GM18951 (cell line): ENCODE results near the gene ZNF722.
"Not testable (repeated sequence)": the region's sequence is repeated elsewhere in the genome, so short reads cannot be mapped to it uniquely, and the experiment has no call there.

ENCODE experiments used
- POLR2A ChIP-seq: IDR thresholded peaks from 4 replicates; pipeline ENCODE4 v1.6.1; 2011; ENCODE audit warnings: mild to moderate bottlenecking; ENCODE audit not compliant: insufficient read length, insufficient read depth; ENCODE audit errors: extremely low read depth
- in situ Hi-C: fragments of 300-500 bp; cut with MboI; formaldehyde crosslinking; loops from one replicate; pipeline ENCODE4 v1.12.0; 2022; ENCODE audit warnings: low sequenced_read_pairs, mixed read lengths, inconsistent platforms; ENCODE audit not compliant: unreplicated experiment

ZNF722 gene

GRCh38 chr7:63998549-63998948 is at the start of gene ZNF722:
Gene ZNF722 (plus strand): TSS chr7:63998849. CDS start chr7:63998962, 113 bp downstream.
- in situ Hi-C loops: no loop called here
- no peak for TF ChIP-seq POLR2A

GRCh38 chr7:63953181-63953580 is 45.5 kb upstream of the ZNF722 start:
- TF ChIP-seq POLR2A: no peak
- in situ Hi-C loops: no loop called here

GRCh38 chr7:63968629-63969028 is 30.0 kb upstream of the ZNF722 start:
- TF ChIP-seq POLR2A: no peak
- in situ Hi-C loops: no loop called here

- in situ Hi-C loops: not testable (repeated sequence)
Observed at GRCh38 chr7:64015496-64015895, 16.8 kb downstream of the ZNF722 start.

- no peak for TF ChIP-seq POLR2A
- in situ Hi-C loops: no loop called here
Observed at GRCh38 chr7:64035388-64035787, 36.7 kb downstream of the ZNF722 start.

GRCh38 chr7:64037095-64037494 is 38.4 kb downstream of the ZNF722 start:
- no peak for TF ChIP-seq POLR2A
- in situ Hi-C loops: no loop called here

GRCh38 chr7:64045301-64046040 is 46.8 kb downstream of the ZNF722 start, which contains the start of gene ZNF727:
Gene ZNF727 (plus strand): TSS chr7:64045434. CDS start chr7:64045622, 188 bp downstream.
- TF ChIP-seq POLR2A: no peak
- in situ Hi-C loops: no loop called here

GRCh38 chr7:64046041-64046389 is 47.4 kb downstream of the ZNF722 start:
- in situ Hi-C loops: no loop called here
- no peak for TF ChIP-seq POLR2A
